HG03457 (cell line): ENCODE results near the gene GRM7.

ENCODE experiments used
- ATAC-seq: cut with Tn5 transposase; IDR thresholded peaks from one replicate; pipeline ENCODE4 v1.9.1; 2021; ENCODE audit warnings: moderate number of reproducible peaks; ENCODE audit not compliant: unreplicated experiment

Gene GRM7

DNA sequence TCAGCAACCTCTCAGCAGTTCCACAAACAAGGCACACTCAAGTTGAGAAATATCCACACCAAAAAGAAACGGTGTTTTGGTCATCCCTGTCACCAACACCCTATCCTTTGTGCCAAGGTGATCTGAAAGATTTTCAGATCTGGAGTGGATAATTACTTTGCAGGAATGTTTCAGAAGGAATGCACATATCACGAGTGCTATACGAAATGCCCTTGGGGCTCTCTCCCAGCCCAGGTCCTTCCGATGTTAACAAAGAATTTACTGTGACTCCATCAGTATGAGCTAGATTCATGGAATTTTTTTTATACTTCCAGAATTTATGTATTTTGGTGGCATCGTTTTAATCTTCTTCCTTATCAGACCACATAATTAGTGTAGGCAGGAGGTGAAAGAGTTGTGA is 105.0 kb downstream of the GRM7 start:
- no peak for ATAC-seq

DNA sequence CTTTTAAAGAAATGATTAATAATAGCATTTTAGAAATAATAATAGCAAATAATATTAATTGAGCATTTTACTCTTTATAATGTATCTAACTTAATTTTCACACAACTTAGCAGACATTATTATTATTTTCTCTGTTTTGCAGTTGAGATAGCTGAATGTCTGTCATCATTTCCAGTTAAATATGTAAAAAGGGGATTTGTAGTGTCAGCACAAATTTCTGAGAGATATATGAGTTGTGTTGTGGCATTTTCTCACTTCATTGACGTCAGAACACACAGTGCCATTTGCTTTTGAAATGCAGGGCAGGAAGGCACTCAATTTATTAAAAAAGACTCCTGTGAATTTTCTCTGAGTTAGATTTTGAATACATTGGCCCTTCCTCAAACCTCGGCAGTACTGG is 111.0 kb downstream of the GRM7 start:
- no peak for ATAC-seq

DNA sequence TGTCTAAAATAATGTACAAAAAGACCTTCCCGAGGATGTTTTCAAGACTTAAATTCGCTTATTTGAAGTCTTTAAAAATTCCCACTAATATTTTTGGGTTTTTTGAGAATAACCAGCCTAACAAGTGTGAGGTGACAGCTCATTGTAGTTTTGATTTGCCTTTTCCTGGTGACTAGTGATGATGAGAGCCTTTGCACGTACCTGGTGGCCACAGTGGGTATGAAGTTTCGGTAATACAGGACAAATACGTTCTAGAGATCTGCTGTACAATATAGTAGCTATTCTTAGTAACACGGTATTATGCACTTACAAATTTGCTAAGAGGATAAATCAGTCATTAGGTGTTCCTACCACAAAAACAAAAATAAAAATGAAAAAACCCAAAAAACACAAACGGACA is 124.9 kb downstream of the GRM7 start:
- ATAC-seq: no peak

DNA sequence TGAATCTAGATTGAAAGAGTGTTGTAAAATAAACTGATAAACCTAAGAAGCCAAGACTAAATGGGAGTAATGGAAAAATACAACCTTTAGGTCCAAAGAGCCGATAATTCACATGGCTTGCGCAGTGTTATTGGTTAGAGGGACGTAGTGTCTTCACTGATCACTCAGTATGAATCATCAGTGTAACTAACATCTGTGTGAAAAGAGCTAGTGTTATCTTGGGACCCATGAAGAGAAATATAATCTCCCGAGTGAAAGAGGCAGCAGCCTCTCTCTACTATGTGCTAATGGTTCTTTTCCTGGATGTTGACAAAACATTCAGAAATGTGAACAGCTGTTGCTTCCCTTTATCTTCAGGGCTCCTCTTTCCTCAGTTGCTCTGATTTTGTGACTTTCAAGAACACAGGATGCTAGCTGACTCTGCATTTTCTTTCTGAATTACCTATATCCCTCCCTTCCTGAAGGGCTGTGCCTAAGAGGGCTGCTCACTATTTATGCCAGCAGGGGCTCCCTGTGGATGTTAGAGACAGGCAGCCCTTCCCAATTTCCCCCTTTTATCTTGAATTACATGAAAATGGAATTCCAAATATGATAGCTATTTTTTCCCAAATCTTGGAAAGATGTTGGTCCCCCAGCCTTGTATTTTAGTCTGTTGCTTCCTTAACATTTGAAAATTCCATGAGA is 128.8 kb downstream of the GRM7 start:
- no peak for ATAC-seq

DNA sequence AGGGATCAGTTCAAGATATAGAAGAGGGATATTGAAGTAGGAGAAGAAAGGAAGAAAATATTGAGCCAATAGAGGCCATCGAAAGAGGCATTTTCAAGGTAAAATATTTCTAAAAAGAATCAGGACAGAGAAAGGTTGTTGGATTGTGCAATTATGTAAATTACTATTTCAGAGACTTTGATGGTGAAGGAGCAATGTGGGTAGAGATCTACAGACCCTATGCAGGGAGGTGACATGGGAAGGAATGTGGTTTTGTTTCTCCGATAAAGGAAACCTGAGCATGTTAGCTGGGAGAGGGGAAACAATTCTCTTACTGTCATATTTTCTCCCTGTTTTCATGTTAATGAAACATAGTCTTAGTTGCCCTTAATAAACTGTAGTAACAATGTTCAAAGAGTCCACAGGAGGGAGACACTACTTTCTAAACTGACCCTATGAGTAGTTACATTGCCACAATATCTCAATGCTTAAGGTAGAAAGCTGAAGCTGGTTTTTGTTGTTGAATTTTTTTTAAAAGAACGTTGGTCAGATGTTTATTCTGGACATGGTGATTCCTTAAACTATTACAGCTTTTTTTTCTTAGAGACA is 133.3 kb downstream of the GRM7 start:
- ATAC-seq: no peak

DNA sequence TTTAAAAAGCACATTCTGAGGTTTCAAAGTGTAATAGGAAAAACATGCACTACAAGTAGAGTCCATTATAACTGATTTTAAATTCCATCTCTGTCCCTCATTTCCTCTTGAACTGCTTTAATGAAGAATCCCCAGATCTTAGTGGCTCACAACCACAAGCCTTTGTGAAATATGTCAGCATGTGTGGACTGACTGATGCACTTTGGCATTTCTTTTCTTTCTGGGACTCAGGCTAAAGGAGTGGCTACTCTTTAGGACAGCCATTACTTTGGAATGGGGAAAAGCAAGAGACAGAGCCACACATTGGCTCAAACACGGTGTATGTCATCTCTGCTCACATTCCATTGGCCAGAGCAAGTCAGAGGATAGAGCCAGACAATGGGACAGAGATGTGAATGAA is 139.6 kb downstream of the GRM7 start:
- ATAC-seq: no peak

DNA sequence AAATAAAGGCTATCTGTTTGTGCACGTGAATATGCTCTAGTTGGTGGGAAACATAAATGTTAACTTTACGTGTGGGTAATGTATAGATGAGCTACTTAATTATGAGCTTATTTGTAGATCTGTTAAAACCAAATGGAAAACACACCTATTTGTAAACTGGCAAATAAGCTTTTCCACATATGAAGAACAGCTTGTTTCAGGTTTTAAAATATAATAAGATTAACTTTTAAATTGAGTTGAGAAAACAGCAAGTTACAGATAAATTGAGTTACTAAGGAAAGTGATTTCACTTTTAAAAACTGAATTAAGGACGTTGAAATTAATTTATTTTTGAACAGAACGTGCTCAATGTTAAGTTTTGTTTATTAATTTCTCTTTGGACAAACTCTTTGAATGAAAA is 140.5 kb downstream of the GRM7 start:
- no peak for ATAC-seq

DNA sequence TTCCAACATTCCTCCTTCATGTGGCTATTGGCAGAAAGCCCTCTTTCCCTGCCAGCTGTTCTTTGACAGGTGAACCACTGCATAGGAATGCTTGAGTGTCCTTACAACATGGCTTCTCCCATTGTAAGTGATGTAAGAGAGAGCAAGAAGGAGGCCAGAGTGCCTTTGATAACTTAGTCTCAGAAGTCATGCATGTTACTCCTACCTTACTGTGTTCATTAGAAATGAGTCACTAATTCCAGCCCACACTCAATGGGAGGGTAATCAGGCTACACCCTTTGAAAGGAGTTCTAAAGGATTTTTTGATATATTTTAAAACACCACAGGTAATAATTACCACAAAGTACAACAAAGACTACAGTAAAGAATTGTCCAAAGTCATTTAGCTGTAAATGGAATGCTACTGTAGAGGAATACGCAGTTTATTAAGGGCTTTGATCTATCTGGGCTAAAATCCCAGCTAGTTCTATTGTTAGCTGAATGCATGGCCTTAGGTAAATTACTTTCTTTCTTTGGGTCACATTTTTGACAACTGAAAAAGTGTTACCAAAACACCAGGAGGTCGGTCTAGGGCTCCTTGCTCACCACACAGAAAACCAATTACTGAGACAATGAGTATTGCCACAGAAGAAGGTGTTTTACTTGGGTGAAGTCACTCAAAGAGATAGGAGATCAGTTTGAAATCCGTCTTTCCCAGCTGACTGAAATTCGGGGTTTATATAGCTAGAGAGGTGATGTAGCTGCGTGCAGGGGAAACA is 154.9 kb downstream of the GRM7 start:
- no peak for ATAC-seq

DNA sequence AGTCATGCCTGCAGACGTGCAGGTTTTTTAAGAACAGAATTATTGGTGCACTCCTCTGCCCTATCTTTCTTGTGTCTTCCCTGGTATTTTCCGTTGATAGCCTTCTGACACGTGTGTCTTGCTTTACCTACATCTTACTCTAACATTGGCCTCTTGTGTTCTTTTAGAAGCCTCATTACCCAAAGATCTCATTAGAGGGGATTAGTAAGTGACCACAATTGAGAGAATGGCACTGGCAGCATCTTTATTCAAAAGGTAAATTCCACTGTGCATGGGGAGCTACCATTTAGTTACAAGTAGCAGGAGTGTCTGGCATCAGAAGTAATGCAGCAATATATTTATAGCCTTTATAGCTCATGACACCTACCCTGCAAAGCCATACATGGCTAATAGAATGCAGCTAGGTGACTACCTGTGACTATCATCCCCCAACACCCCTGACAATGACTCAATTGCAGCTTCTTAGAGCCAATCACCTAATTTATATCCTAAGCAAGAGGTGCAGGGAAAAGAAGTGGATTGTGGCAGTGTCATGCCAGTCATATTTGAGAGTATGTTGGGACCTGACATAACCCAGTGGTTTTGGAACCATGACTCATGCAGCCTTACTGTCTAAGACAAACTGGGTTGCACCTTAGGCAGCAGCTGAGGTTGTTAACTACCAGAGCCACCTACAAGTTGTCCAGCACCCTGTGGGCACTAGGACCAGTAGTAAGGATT is 164.8 kb downstream of the GRM7 start:
- no peak for ATAC-seq

DNA sequence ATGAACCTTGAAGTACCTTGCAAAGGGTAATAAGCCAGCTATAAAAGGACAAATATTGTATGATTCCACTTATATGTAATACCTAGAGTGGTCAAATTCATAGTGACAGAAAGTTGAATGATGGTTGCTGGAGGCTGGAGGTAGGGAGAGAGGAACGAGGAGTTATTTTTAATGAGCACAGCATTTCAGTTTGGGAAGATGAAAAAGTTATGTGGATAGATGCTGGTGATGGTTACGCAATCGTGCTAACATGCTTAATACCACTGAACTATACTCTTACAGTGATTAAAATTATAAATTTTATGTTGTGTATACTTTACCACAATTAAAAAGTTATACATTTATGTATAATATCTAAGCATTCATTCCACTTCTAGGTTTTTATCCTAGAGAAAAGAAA is 168.6 kb downstream of the GRM7 start:
- no peak for ATAC-seq

DNA sequence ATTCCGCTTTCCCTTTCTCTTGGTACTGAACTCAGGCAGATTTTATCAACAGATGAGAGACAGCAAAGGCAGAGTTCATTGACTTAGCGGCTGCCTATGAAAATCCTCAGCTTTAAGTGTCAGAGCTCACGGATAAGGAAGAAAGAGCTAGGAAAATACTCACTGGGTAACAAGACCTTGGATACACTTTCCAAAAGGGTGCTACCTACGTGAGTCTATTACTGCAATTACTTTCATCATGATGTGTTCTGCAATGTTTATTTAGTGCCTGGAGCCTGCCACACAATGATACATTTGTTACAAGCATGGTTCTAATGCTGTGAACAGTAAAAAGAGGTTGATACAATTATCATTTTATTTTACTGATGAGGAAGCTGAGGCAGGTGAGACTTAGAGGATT is 177.5 kb downstream of the GRM7 start:
- no peak for ATAC-seq

DNA sequence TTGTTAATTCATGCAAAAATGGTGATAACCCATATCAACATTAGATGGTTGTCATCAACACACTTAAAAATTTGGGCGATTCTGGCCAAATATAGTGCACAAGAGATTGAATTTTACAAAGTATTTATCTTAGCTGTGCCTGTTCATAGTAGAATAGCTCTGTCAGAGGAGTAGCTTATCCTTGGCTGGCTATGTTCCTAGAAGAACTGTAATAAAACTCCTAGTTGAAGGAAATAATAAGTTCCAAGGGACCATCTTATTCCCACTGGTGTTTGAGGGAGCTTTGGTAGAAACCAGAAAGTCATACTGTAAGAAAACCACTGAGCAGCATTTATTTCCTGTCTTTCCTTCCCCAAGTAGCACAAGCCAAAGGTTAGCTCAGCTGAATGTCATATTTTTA is 201.8 kb downstream of the GRM7 start:
- no peak for ATAC-seq

DNA sequence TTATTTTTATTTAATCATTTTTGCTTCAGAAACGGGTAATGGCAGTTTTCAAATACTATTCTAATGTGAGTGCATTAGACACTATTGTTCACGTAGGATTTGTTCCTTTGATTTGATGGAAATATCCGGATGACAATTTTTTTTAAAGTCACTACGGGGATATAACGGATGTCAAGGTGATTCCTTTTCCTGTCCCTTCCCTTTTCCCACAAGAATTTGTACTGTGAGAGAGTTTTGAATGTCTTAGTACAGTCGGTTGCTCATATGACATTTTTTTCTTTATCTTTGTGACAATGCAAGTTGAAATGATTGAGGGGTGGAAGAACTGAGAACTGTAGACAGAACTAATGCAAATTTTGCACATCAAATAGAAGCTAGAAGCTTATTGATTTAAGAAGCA is 209.5 kb downstream of the GRM7 start:
- ATAC-seq: no peak

DNA sequence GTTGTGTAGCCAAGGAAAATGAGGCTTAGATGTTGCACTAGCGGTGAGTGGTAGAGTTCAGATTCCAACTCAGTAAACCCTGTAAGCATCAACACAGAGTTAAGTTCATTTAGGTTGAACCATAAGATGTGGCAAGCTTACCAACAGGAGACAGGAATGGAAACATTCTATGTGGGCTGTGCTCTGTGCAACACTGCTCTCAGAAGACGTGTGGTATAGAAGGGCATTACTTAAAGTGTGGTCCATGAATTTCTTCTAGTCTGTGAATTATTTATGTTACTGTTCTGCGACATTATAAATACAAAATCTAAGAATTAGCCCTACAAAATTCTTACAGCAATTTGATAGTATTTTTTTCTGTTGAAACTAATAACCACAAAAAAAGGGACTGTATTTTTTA is 213.3 kb downstream of the GRM7 start:
- no peak for ATAC-seq

DNA sequence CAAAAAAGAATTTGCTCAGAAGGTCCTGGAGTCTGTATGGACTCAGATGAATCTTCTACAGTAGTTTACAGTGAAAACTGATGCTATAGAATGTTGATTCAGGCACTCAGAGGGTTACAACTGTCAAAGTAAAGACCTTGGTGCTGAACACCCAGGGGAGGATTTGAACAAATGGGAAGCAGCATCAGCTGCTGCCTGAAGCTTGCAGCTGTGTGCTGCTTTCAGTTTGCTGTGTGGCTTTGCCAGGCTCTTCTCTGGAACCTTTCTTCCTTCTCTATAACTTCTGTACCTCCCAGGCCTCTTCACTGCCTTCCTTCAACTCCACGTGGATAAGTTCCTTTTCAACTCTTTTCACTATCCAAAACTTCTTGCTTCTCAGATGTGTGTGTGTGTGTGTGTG is 214.2 kb downstream of the GRM7 start:
- no peak for ATAC-seq

DNA sequence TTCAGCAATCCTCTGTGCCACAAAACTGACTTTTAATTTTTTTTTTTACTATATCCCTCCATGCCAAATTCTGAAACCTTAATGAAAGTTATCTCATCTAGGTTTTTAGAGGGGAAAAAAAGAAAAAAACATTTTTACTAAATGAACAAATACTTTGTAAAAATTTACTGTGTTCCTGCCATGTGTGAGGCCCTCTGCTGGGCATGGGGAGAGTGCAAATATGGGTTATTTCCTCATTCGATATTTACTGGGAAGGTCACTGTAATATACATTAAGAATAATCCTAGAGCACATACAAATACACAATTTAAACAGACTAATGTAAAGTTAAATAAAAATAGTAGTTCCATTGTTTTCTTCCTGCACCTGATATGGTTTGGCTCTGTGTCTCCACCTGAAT is 215.0 kb downstream of the GRM7 start:
- no peak for ATAC-seq

DNA sequence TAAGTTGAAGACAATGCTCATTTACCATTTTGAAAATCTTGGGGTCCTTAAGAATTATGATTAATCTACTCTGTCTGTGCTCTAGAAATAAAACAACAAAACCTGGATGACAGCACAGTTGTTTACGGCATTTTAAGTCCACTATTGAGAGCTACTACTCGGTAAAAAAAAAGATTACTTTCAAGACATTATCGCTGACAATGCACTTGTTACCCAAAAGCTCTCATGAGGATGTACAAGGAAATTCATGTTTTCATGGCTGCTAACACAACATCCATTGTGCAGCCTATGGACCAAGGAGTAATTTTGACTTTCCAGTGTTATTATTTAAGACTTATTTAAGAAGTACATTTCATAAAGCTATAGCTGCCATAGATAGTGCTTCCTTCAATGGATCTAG is 221.3 kb downstream of the GRM7 start:
- no peak for ATAC-seq

DNA sequence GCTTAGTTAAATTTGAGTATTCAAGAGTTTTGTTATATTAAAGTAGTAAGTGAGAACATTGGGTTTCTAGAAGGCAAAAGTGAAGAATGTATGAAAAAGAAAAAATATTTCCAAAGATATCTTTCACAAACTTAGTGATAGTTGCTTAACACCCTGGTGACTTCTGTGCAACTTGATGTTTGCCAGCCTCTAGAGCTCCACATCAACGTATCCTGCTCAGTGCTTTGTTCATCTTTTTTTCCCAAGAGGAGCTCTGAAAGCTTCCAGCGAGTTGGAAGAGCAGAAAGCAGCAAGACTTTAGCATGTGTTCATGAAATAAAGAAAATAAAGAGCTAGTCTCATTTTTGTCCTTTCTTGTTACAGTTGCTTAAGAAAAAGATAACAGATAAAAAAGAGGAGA is 225.5 kb downstream of the GRM7 start:
- no peak for ATAC-seq

DNA sequence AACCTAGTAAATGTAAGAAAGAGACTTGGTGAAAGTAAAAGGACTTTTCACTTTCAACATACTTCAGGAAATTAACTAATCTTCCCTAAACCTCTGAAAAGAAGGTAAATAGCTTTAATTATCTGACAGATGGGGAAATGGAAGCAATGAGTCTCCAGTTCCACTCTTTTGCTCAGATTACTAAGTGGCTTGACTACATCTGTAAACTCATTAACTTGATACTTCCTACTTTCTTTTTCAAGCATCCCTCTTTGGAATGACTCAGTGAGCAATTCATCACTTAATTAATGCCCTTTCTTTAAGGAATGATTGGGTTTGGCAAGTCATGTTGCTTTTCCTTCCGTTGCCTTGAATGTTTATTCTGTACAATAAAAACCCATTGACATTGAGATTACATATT is 234.2 kb downstream of the GRM7 start:
- no peak for ATAC-seq

DNA sequence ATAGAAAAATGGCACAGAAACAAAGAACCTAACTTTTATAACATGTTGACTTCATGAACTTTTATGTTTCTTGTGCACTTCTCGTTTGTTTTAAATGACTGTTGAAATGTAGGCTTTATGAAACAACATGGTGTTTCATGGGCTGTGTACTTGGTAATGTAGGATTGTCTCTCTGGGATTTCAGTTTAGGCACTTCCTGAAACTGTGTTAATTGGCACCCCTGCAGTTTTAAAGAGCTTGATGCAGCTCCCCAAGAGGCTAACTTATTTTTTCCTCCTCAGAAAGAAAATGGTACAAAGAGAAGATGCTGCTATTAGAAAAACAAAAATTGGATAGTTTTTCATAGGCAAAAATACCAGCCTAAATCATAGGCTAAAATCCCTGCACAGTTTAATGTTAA is 239.2 kb downstream of the GRM7 start:
- ATAC-seq: no peak

DNA sequence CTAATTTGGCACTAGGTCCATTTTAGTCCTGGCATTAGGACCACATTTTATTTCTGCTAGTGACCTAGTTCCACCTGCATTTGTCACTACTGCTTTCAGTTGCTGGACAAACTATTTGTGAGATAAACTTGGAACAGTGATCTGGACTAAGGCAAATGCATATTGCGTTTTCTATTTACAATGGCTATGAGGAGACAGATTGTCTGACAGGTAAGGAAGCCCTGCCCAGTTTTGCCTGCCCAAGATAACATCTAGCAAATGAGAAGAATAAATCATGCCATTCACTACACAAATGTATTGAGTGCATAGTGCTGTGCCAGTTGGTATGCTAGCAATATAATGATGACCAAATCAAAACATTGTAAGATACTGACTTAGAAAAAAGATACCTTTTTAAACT is 245.7 kb downstream of the GRM7 start:
- no peak for ATAC-seq

DNA sequence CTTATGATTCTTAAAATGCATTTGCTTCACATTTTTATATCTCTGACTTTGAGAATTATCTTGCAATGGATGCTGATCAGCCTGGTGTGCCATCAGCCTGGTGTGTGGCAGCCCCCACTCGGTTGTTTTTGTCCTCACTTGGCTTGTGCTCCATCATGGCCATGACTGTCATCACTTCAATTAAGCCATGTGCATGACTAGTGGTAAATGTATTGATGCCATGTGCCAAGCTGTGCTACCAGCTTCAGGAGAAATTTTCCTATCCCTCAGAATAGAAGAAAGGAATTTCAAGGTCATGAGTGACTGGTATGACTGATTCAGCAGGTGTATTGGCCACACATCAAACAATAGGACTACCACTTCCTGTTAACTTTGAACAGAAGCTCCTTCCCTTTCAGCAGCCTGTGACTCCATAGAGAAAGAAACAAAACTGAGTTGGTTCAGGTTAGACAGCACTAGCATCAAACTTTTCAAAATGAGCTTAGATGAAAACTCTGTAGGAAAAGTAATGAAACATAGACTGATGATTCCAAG is 251.7 kb downstream of the GRM7 start:
- no peak for ATAC-seq
